SK-N-SH (cell line): ENCODE data around the gene SLCO3A1.

Experiments used
- EP300 ChIP-seq, 2 experiments: IDR thresholded peaks; 2 replicates each; pipeline versions ENCODE4 v1.4.0 to v1.6.1; 2012; ENCODE audit warnings: borderline replicate concordance in 1 of 2, low read depth in 1 of 2, low read length in 1 of 2
- FOXJ3 ChIP-seq: sonication (generic); formaldehyde crosslinking; IDR thresholded peaks from 2 replicates; pipeline ENCODE4 v1.5.1; 2020; ENCODE audit warnings: mild to moderate bottlenecking, missing genetic modification reagents
- GATA2 ChIP-seq: sonication (generic); formaldehyde crosslinking; IDR thresholded peaks from 2 replicates; pipeline ENCODE4 v1.5.0; 2020; ENCODE audit warnings: mild to moderate bottlenecking, missing genetic modification reagents
- MXI1 ChIP-seq: IDR thresholded peaks from 2 replicates; pipeline ENCODE4 v1.6.1; 2012; ENCODE audit warnings: mild to moderate bottlenecking, low read depth, low read length, improper control_type of control experiment
- POLR2AphosphoS5 ChIP-seq: IDR thresholded peaks from 2 replicates; pipeline ENCODE4 v1.6.1; 2012; ENCODE audit warnings: low read depth, low read length
- RFX5 ChIP-seq: IDR thresholded peaks from 2 replicates; pipeline ENCODE4 v1.6.1; 2012; ENCODE audit warnings: mild to moderate bottlenecking, improper control_type of control experiment, low read length
- TEAD4 ChIP-seq: IDR thresholded peaks from 2 replicates; pipeline ENCODE4 v1.4.0; 2012; ENCODE audit warnings: mild to moderate bottlenecking, borderline replicate concordance; ENCODE audit not compliant: insufficient read depth
- TF ChIP-seq, protein P1 (sequence below): IDR thresholded peaks from 2 replicates; pipeline ENCODE4 v1.6.1; 2012; ENCODE audit warnings: mild to moderate bottlenecking, low read depth, low read length, moderate library complexity
- TF ChIP-seq, protein P2 (sequence below): fragments of 200-600 bp; sonication (generic); IDR thresholded peaks from 2 replicates; pipeline ENCODE4 v1.6.1; 2017; ENCODE audit warnings: antibody characterized with exemption, mild to moderate bottlenecking, moderate library complexity
- TF ChIP-seq, protein P3 (sequence below): IDR thresholded peaks from 2 replicates; pipeline ENCODE4 v1.4.0; 2012; ENCODE audit warnings: low read depth, borderline replicate concordance
- TF ChIP-seq, protein P4 (sequence below): fragments of 150-350 bp; IDR thresholded peaks from 2 replicates; pipeline ENCODE4 v1.6.1; 2017; ENCODE audit warnings: antibody characterized with exemption, low read length, low read depth, borderline replicate concordance
- TF ChIP-seq, protein P5 (sequence below): IDR thresholded peaks from 2 replicates; pipeline ENCODE4 v1.4.0; 2012; ENCODE audit warnings: low read depth

DNA sequence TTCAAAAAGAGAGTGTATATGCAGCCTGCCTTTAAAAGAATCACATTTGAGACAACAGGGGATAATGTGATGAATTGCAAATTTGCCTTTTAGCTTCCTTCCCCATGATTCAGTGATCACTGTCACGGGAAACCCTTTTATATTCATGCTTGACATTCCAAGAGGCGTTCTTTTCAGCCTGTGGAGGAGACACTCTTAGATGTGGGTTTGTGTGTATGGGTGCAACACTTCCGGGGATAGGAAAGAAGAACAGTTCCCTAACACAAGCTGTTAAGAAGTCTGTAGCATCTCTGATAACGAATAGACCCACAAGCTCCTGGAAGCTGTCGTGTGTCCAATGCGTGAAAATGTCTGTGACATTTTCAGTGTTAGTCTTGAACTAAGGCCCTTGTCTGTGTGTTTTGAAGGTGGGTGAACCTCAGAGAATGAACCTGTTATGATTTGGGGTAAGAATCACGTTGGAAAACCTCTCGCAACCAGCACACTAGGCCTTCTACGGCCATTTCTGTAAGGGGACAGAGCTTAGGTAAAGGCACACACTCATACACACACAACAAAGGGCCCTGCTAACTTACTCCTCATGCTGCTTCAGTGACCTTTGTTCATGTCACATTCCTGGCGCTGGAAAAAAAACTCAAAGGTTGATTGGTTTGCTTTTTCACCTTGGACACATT lies 311.0 kb downstream of the SLCO3A1 start:
- TF ChIP-seq, protein P1, sequence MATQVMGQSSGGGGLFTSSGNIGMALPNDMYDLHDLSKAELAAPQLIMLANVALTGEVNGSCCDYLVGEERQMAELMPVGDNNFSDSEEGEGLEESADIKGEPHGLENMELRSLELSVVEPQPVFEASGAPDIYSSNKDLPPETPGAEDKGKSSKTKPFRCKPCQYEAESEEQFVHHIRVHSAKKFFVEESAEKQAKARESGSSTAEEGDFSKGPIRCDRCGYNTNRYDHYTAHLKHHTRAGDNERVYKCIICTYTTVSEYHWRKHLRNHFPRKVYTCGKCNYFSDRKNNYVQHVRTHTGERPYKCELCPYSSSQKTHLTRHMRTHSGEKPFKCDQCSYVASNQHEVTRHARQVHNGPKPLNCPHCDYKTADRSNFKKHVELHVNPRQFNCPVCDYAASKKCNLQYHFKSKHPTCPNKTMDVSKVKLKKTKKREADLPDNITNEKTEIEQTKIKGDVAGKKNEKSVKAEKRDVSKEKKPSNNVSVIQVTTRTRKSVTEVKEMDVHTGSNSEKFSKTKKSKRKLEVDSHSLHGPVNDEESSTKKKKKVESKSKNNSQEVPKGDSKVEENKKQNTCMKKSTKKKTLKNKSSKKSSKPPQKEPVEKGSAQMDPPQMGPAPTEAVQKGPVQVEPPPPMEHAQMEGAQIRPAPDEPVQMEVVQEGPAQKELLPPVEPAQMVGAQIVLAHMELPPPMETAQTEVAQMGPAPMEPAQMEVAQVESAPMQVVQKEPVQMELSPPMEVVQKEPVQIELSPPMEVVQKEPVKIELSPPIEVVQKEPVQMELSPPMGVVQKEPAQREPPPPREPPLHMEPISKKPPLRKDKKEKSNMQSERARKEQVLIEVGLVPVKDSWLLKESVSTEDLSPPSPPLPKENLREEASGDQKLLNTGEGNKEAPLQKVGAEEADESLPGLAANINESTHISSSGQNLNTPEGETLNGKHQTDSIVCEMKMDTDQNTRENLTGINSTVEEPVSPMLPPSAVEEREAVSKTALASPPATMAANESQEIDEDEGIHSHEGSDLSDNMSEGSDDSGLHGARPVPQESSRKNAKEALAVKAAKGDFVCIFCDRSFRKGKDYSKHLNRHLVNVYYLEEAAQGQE = no peak
- TF ChIP-seq, protein P2, sequence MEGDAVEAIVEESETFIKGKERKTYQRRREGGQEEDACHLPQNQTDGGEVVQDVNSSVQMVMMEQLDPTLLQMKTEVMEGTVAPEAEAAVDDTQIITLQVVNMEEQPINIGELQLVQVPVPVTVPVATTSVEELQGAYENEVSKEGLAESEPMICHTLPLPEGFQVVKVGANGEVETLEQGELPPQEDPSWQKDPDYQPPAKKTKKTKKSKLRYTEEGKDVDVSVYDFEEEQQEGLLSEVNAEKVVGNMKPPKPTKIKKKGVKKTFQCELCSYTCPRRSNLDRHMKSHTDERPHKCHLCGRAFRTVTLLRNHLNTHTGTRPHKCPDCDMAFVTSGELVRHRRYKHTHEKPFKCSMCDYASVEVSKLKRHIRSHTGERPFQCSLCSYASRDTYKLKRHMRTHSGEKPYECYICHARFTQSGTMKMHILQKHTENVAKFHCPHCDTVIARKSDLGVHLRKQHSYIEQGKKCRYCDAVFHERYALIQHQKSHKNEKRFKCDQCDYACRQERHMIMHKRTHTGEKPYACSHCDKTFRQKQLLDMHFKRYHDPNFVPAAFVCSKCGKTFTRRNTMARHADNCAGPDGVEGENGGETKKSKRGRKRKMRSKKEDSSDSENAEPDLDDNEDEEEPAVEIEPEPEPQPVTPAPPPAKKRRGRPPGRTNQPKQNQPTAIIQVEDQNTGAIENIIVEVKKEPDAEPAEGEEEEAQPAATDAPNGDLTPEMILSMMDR = no peak
- TF ChIP-seq POLR2AphosphoS5 = no peak
- TF ChIP-seq MXI1 = no peak
- no peak for TF ChIP-seq FOXJ3 (CRISPR knock-in tag)
- TF ChIP-seq, protein P3, sequence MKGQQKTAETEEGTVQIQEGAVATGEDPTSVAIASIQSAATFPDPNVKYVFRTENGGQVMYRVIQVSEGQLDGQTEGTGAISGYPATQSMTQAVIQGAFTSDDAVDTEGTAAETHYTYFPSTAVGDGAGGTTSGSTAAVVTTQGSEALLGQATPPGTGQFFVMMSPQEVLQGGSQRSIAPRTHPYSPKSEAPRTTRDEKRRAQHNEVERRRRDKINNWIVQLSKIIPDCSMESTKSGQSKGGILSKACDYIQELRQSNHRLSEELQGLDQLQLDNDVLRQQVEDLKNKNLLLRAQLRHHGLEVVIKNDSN = no peak
- no peak for TF ChIP-seq TEAD4
- TF ChIP-seq, protein P4, sequence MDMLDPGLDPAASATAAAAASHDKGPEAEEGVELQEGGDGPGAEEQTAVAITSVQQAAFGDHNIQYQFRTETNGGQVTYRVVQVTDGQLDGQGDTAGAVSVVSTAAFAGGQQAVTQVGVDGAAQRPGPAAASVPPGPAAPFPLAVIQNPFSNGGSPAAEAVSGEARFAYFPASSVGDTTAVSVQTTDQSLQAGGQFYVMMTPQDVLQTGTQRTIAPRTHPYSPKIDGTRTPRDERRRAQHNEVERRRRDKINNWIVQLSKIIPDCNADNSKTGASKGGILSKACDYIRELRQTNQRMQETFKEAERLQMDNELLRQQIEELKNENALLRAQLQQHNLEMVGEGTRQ = no peak
- TF ChIP-seq RFX5 = no peak
- TF ChIP-seq GATA2 (CRISPR knock-in tag) = no peak
- TF ChIP-seq, protein P5, sequence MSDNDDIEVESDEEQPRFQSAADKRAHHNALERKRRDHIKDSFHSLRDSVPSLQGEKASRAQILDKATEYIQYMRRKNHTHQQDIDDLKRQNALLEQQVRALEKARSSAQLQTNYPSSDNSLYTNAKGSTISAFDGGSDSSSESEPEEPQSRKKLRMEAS = no peak
- TF ChIP-seq EP300 (IDR thresholded peaks at IDR 0.05; ENCODE audit: borderline replicate concordance in 1 of 2, low read depth in 1 of 2, low read length in 1 of 2) = no peak
